HG02610 (cell line): ENCODE measurements around the gene IGFBP4.

Experiments used
- ATAC-seq: cut with Tn5 transposase; IDR thresholded peaks from one replicate; pipeline ENCODE4 v1.9.1; 2021; ENCODE audit warnings: mild to moderate bottlenecking, moderate library complexity; ENCODE audit not compliant: unreplicated experiment

Gene IGFBP4

GRCh38 chr17:40470932-40471828 is 27.9 kb downstream of the IGFBP4 start:
- no peak for ATAC-seq

DNA sequence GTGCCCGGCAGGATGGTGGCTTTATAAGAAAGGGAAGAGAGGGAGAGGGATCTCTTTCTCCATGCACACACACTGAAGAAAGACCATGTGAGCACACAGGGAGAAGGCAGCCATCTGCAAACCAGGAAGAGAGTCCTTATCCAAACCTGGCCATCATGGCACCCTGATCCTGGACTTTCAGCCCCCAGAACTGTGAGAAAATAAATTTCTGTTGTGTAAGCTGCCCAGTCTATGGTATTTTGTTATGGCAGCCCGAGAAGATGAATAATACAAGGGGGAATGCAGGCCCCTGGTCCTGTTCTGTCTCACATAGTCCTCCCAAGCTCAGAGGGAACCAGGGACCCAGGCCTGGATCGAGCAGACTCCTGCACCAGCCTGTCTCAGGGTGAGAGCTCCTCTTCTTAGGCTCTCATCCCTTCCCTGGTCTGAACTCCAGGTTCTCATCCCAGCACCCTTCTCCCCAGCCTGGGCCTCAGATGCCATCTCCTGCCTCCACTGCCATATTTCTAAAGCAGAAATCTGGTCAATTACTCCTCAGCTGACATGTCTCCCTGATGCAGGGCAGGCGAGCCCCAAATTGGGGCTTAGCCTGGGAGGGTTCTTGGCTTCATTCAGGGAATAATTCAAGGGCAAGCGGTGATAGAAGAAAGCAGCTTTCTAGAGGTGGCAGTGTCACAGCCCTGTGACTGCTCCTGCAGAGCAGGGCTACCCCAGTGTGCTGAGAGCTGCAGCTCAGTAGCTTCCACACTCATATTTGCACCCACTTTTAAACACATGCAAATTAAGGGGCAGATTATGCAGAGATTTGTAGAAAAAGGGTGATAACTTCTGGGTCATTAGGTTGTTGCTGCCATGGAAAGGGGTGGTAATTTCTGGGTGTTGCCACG is 28.8 kb downstream of the IGFBP4 start:
- no peak for ATAC-seq

- no peak for ATAC-seq
Measured at GRCh38 chr17:40472733-40473452, 29.6 kb downstream of the IGFBP4 start.

DNA sequence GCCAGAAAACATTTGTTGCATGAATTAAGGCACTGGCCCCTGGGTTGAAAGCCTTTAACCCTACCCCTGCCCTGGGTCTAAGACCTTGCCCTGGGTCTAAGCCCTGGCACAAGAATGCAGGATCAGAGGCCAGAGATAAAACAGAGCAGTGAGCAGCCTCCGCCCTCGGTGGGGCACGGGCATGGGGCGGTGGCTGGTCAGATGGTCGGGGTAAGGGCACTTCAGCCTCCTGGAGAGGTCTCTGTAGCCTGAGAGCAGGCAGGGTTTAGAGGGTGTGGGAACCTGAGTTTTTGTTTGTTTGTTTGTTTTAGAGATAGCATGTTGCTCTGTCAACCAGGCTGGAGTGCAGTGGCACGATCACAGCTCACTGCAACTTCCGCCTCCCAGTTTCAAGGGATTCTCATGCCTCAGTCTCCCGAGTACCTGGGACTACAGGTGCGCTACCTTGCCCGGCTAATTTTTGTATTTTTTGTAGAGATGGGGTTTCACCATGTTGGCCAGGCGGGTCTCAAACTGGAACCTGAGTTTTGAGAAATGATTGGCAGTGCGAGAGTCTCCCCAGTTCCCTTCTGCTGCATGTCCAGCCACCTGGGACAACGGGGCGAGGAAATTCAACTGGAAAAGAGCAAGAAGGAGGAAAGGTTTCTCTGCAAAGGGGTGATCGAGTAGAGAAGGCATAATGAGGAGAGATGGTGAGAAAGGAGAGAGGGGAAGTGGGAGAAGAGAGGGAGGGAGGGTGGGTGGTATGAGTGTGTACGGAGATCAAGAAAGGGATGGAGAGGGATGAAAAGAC is 30.5 kb downstream of the IGFBP4 start:
- ATAC-seq = no peak

DNA sequence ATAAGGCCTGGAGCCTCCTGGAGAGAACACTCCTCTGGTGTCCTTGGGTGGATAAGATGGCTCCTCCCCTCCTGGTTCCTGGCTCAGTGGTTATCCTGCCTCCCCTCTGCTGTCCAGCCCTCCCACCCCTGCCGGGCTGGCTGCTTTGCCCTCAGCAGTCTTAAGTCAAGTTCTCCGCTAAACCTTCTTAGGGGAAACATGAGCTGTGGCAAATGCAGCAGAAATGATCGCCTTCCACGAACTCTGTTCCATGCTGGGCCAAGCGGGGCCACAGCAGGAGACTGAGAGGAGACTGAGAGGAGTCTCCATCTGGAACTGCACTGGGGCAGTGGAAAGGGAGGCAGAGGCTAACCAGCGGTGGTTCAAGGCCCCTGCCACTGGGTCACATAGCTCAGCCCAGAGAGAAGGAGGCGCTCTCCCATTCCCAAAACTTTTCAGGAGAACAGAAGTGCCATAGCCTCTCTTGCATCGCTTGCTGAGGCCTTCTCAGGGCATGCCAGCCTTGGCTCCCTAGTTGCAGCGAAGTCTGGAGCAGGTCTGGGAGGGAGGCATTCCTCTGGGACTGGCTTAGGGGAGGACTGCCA is 31.3 kb downstream of the IGFBP4 start:
- no peak for ATAC-seq

DNA sequence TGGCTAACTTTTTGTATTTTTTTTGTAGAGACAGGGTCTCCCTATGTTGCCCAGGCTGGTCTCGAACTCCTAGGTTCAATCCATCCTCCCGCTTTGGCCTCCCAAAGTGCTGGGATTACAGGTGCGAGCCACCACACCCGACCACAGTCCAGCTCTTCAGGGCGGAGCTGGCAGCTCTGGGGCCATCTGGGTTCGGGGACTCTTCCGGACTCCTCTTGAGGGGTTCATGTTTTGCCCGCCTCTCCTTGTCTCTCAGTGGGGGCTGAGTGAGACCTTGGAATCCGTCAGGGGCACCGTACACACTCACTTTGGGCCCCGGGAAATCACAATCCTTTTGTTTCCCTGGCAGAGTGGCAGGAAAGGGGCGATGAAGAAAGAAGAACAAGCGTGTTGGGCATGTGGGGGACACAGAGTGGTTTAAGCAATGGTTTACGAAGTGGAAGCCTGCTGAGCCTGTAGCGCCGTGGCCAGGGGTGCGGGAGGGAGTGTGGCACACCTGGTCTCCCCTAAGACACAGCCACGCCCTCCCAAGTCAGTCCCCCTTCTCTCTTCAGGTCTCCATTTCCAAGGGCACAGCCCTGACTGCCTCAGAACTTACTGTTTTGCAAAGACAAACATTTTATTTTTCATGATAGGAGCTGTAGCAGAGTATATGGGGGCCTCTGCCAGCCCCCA is 32.1 kb downstream of the IGFBP4 start:
- ATAC-seq = no peak

GRCh38 chr17:40477796-40478195 is 34.5 kb downstream of the IGFBP4 start:
- no peak for ATAC-seq

DNA sequence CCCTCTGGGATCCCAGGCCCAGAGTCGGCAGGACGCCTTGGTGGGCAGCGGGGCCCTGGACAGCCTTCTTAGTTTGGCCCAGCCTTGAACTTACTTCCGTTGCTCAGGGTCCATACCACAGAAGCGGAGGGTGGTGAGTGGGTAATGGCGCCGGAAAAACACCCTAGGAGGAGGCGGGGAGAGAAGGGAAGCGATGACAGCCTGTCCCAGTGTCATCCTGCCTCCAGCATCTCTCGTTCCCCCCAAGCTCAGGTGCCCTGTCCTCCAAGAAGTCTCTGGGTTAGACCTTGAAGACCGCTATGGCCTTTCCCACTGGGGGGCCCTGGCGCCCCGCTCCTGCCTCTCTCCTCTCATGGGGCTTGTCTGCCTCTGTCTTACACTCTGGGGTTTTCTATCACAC is 35.2 kb downstream of the IGFBP4 start:
- no peak for ATAC-seq

GRCh38 chr17:40479754-40480480 is 36.7 kb downstream of the IGFBP4 start:
- no peak for ATAC-seq

- no peak for ATAC-seq
Measured at GRCh38 chr17:40480501-40481003, 37.3 kb downstream of the IGFBP4 start.

- no peak for ATAC-seq
Measured at GRCh38 chr17:40481106-40481505, 37.9 kb downstream of the IGFBP4 start.

DNA sequence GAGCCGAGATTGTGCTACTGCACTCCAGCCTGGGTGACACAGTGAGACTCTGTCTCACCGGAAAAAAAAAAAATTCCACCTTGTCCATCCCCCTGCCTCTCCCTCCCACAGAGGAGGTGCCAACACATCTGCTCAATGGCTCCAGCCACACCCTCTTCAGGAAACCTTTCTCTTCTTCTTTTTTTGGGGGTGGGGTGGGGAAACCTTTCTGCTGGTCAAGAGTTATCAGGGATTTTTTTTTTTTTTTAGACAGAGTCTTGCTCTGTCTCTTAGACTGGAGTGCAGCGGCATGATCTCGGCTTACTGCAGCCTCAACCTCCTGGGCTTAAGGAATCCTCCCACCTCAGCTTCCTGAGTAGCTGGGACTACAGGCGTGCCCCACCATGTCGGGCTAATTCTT is 39.5 kb downstream of the IGFBP4 start:
- ATAC-seq = no peak

GRCh38 chr17:40483679-40484078 is 40.4 kb downstream of the IGFBP4 start:
- no peak for ATAC-seq

GRCh38 chr17:40484285-40484972 is 41.2 kb downstream of the IGFBP4 start:
- ATAC-seq = no peak

DNA sequence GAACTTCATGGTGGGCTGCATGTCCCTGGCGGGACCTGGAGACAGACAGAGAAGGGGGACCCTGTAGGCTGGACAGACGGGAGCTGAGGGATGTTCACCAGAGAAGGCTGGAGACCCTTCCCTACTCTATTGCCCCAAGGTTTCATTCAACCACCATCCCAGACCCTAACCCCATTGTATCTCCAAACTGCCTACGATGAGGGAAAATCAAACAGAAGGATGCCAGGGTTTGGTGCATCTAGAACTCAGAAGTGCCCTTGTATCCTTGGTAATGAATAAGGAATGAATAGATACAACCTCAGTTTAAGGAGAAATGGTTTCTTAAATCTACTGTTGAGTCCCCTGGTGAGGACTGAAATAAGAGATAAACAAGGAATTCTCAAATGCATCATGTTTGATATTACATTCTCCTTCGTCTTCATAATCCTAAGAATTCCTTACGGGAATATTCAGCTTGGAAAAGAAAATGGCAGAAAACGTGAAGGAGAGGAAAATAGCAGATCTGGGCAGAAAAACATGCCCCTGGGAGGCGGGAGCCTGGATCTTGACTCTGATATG is 41.8 kb downstream of the IGFBP4 start:
- ATAC-seq = no peak

DNA sequence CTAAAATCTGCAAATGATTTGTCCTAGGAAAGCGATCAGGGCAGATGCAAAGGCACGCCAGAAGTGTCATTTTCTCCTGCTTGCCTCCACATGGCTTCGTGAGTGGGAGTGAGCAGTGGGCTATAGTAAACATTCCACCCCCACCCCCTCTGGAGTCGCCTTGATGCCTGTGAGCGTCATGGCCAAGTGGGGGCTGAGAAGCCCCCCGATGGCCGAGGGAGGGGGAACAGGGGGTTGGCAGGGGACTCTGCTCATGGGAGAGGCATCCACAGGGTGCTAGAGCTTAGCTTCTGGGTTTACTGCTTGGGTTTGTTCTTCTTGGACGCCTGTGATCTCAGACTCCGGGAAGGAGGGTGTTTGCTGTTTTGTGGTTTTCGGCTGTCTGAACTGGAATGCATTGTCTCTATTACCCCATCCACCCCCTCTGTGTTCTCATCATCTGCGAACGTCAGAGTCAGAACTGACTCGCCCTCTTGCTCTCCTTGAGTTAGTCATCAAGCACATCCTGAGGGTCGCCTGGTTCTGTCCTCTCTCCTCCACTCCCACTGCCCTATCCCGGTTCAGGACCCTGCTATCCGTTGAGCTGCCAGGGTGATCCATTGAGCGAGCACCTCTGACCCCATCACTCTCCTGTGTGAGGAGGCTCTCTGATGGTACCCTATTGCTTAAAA is 42.7 kb downstream of the IGFBP4 start:
- ATAC-seq = no peak
